ENCODE data around the gene KCTD17. TPM values are rescaled to one million over a fixed set of nuclear protein-coding genes. Genes with fewer than 3 reads are reported as not detected.

Gene KCTD17
- total and polyA plus RNA-seq, 2 of the 13 experiments (the other 11 are each of a cell fraction or from before 2014, with no cell fraction given), result 5.3 to 11.7 TPM

DNA sequence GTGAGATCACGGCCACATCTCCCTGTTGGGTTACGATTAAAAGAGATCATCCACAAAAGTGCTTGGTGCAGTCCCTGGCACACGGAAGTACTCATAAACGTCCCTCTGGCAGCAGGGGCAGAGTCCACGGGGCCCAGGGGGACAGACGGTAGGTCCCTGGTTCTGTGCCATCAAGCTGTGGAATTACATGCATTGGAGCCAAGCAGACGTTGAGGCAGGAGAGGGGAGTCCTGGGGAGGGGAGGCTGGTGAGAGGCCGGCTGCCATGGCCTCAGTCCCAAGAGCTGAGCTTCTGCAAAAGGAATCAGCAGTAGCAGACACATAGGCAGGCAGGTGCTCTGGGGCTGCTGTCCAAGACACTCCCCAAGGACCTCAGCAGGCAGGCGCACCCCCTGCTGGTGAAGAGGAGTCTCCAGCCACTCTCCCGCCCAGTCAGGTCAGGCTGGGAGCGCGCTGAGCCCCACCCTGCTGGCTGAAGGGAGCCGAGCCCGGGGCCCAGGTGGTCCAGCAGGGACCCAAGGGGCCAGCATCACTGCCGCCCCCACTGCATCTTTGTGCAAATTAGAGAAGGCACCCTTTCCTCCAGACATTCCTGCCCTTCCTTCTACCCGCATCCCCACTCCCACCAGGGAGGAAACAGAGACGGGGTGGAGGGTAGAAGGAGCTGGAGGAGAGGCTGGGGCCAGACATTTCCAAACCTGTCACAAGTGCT lies 7.6 kb upstream of the KCTD17 start:
- Histone ChIP-seq H3K9ac (ENCODE audit: insufficient read depth, low read depth, low read length) (peak overlapping the region; percentile 70), H3K4me1 (ENCODE audit: insufficient read depth, low read length) (peaks cover 84% of the 10 kb centered on the region), H2AFZ (ENCODE audit: low read length) (no peak overlapping the region), H3K79me2 (ENCODE audit: insufficient read depth, low read length) (no peaks in the 10 kb centered on the region), H3K4me3 (replicated peaks in 1 of 3; ENCODE audit: insufficient read depth in 1 of 3, low read depth in 2 of 3, low read length in 3 of 3) (peak overlapping the region in 2 of 3 experiments; percentile 38 to 62; a peak in 5 of 6 replicates), H3K27me3 (ENCODE audit: control insufficient read depth in 1 of 2, insufficient read depth in 2 of 2, low read length in 2 of 2) (0 out of 5 replicates have a peak, but pooled peaks cover 0 to under 1% of the 10 kb centered on the region in 2 experiments), H3K27ac (ENCODE audit: extremely low read length, insufficient read depth, low read length) (peak overlapping the region; percentile 78), H3K4me2 (ENCODE audit: low read depth, low read length) (peak overlapping the region; percentile 93), H4K20me1 (ENCODE audit: insufficient read depth, low read length) (no peaks in the 10 kb centered on the region), H3K9me3 (ENCODE audit: low read length) (no peaks in the 10 kb centered on the region), H3K36me3 (replicated peaks in 1 of 2; ENCODE audit: control insufficient read depth in 1 of 2, insufficient read depth in 2 of 2, low read length in 2 of 2) (no peaks in the 10 kb centered on the region)
- CTCF ChIA-PET (ENCODE audit: low intra/inter-chr PET ratio, low total read pairs), result interaction anchor here (0.9 to 1.8 kb wide), 7 partner anchors 11 to 188 kb away, joined by 3 to 9 read pairs (median 6); partner anchors contain the start of genes MPST and TST
- peak; percentile 77 for DNase-seq (ENCODE audit: low spot score)
- intact Hi-C loops (cut with micrococcal nuclease; ENCODE audit: unreplicated experiment), result loop anchor here (2.0 kb wide), 1 partner anchor 13 kb away; no protein-coding TSS in a partner anchor
- peak; percentile 95 for ATAC-seq
- no TSS peak for BruUV-seq (replicated peaks)
- in situ Hi-C loops (cut with HindIII; ENCODE audit: extremely low pct_ligation_motif_present, low pct_unique_long_range_greater_than_20kb), result no loop called here
- WGBS (ENCODE audit: low lambda C conversion rate), result 3% methylated on average over 10 of the region's 17 CpGs
- no peak for FAIRE-seq
- POLR2A ChIA-PET, result interaction anchor here (1.1 to 7.9 kb wide), 7 partner anchors 12 to 155 kb away, joined by 3 to 227 read pairs (median 12); partner anchors contain the start of genes MPST and TST
- TF ChIP-seq RFX5 (IDR thresholded peaks at IDR 0.05; ENCODE audit: low read depth, low read length) (no peak), ZNF773 (CRISPR knock-in tag; IDR thresholded peaks at IDR 0.05; ENCODE audit: borderline replicate concordance) (no peak), ZNF260 (CRISPR knock-in tag; IDR thresholded peaks at IDR 0.05; ENCODE audit: borderline replicate concordance, low read depth) (no peak), KDM5A (IDR thresholded peaks at IDR 0.05; ENCODE audit: borderline replicate concordance, low read length) (no peak), ZBTB7B (CRISPR knock-in tag; IDR thresholded peaks at IDR 0.05) (no peak; the same call in 1 of the 2 replicates), ZNF703 (CRISPR knock-in tag; IDR thresholded peaks at IDR 0.05; ENCODE audit: borderline replicate concordance) (no peak), KLF12 (CRISPR knock-in tag; IDR thresholded peaks at IDR 0.05; ENCODE audit: borderline replicate concordance) (peak; percentile 86), ZNF563 (CRISPR knock-in tag; IDR thresholded peaks at IDR 0.05) (peak; percentile 41; the same call in 1 of the 2 replicates), SOX6 (IDR thresholded peaks at IDR 0.05) (no peak), SOX6 (CRISPR knock-in tag; IDR thresholded peaks at IDR 0.05) (peak; percentile 65), HDAC1 (CRISPR knock-in tag; IDR thresholded peaks at IDR 0.05) (peak; percentile 71), ZNF878 (CRISPR knock-in tag; IDR thresholded peaks at IDR 0.05) (no peak), ARHGAP35 (CRISPR knock-in tag; IDR thresholded peaks at IDR 0.05; ENCODE audit: borderline replicate concordance) (no peak), KLF9 (CRISPR knock-in tag; IDR thresholded peaks at IDR 0.05; ENCODE audit: low read depth) (no peak), SMAD9 (CRISPR knock-in tag; IDR thresholded peaks at IDR 0.05) (no peak), HCFC1 (IDR thresholded peaks at IDR 0.05; ENCODE audit: low read depth, low read length) (no peak), DNMT3B (CRISPR knock-in tag; conservative IDR thresholded peaks at IDR 0.05) (no peak), SUZ12 (IDR thresholded peaks at IDR 0.05; ENCODE audit: low read depth, low read length) (no peak), JARID2 (CRISPR knock-in tag; IDR thresholded peaks at IDR 0.05; ENCODE audit: insufficient replicate concordance) (no peak), CBX1 (IDR thresholded peaks at IDR 0.05; ENCODE audit: low read depth) (peak; percentile 43)
- TF ChIP-seq, protein P1, sequence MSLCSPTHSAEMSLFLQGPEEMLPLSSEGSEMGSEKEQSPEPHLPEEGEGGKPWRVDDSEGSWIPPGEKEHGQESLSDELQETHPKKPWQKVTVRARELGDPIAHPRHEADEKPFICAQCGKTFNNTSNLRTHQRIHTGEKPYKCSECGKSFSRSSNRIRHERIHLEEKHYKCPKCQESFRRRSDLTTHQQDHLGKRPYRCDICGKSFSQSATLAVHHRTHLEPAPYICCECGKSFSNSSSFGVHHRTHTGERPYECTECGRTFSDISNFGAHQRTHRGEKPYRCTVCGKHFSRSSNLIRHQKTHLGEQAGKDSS (CRISPR knock-in tag; IDR thresholded peaks at IDR 0.05; ENCODE audit: borderline replicate concordance, low read depth), result peak; percentile 91
- TF ChIP-seq, protein P2, sequence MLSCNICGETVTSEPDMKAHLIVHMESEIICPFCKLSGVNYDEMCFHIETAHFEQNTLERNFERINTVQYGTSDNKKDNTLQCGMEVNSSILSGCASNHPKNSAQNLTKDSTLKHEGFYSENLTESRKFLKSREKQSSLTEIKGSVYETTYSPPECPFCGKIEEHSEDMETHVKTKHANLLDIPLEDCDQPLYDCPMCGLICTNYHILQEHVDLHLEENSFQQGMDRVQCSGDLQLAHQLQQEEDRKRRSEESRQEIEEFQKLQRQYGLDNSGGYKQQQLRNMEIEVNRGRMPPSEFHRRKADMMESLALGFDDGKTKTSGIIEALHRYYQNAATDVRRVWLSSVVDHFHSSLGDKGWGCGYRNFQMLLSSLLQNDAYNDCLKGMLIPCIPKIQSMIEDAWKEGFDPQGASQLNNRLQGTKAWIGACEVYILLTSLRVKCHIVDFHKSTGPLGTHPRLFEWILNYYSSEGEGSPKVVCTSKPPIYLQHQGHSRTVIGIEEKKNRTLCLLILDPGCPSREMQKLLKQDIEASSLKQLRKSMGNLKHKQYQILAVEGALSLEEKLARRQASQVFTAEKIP (CRISPR knock-in tag; IDR thresholded peaks at IDR 0.05; ENCODE audit: borderline replicate concordance), result no peak
